Endothelial cell of umbilical vein (primary cell): Measurements from ENCODE around the gene CFP. TPM values are rescaled to one million over a fixed set of nuclear protein-coding genes. Genes with fewer than 3 reads are reported as not detected.

ENCODE experiments used
- BruUV-seq: library from RNA; stranded (reverse); fragments of 400-500 nt; replicated peaks from 2 replicates; lab custom pipeline; 2021; lab: Mats Ljungman, UMichigan
- CTCF ChIA-PET: fragments of 300-600, 350-600 bp; sonication (Branson Sonifier 250); formaldehyde crosslinking; loops from one replicate; lab custom pipeline; 2021; ENCODE audit warnings: antibody characterized with exemption, inconsistent platforms; lab: Charles Lee
- POLR2A ChIA-PET: fragments of 300-600, 350-600 bp; sonication (Branson Sonifier 250); formaldehyde crosslinking; loops from one replicate; lab custom pipeline; 2021; ENCODE audit warnings: antibody characterized with exemption, inconsistent platforms; lab: Charles Lee
- DNase-seq: peaks from one replicate; pipeline ENCODE4 v3.0.0-alpha.2; 2011; ENCODE audit warnings: low read depth, low spot score
- FAIRE-seq: peaks from 2 replicates; lab custom pipeline; 2011; peaks lifted over from hg19 to GRCh38; lab: Jason Lieb, UNC
- H2AFZ ChIP-seq: 2 replicates; pipeline ENCODE4 v1.6.0; 2012; ENCODE audit warnings: low read depth, low read length, control low read depth, inconsistent platforms
- H3K27ac ChIP-seq: 2 replicates; pipeline ENCODE4 v1.5.1; 2011; ENCODE audit warnings: low read depth, mild to moderate bottlenecking, control low read depth, low read length, moderate library complexity; ENCODE audit not compliant: insufficient read depth
- H3K27me3 ChIP-seq, 2 experiments: 2 replicates each; pipeline versions ENCODE4 v1.6.0 to v1.6.1; 2011; ENCODE audit warnings: low read length in 2 of 2, mixed read lengths in 1 of 2; ENCODE audit not compliant: control insufficient read depth in 2 of 2, insufficient read depth in 2 of 2
- H3K36me3 ChIP-seq, 2 experiments: 2 replicates in 1 of 2; 3 replicates in 1 of 2; pipeline ENCODE4 v1.5.1; 2011; ENCODE audit warnings: low read length in 2 of 2, mild to moderate bottlenecking in 1 of 2, moderate library complexity in 1 of 2; ENCODE audit not compliant: control insufficient read depth in 2 of 2, insufficient read depth in 2 of 2; ENCODE audit errors: extremely low read depth in 1 of 2
- H3K4me1 ChIP-seq: 3 replicates; pipeline ENCODE4 v1.5.1; 2011; ENCODE audit warnings: mild to moderate bottlenecking, low read length; ENCODE audit not compliant: control insufficient read depth, insufficient read depth; ENCODE audit errors: extremely low read depth
- H3K4me2 ChIP-seq: 2 replicates; pipeline ENCODE4 v1.6.1; 2011; ENCODE audit warnings: low read length, control low read depth, mixed read lengths; ENCODE audit not compliant: insufficient read depth
- H3K4me3 ChIP-seq, 3 experiments: fragments of 200-600 bp in 1 of 3; sonication (generic), shearing (Covaris generic) in 1 of 3; replicated peaks in 1 of 3; 2 replicates each; pipeline ENCODE4 v1.5.1; 2011 to 2016; ENCODE audit warnings: control low read depth in 3 of 3, low read length in 3 of 3, mild to moderate bottlenecking in 2 of 3, inconsistent platforms in 1 of 3, low read depth in 1 of 3, moderate library complexity in 1 of 3; ENCODE audit not compliant: insufficient read depth in 1 of 3
- H3K79me2 ChIP-seq: 2 replicates; pipeline ENCODE4 v1.6.0; 2012; ENCODE audit warnings: low read length, inconsistent platforms; ENCODE audit not compliant: control insufficient read depth, insufficient read depth
- H3K9ac ChIP-seq: replicated peaks from 2 replicates; pipeline ENCODE3; 2011; ENCODE audit warnings: low read length, control low read depth; ENCODE audit not compliant: insufficient read depth; ENCODE audit errors: extremely low read depth
- H3K9me1 ChIP-seq: replicated peaks from 3 replicates; pipeline ENCODE4 v1.6.0; 2011; ENCODE audit warnings: mild to moderate bottlenecking, low read length; ENCODE audit not compliant: control insufficient read depth, insufficient read depth; ENCODE audit errors: extremely low read depth
- H3K9me3 ChIP-seq: replicated peaks from 2 replicates; pipeline ENCODE4 v1.5.1; 2012; ENCODE audit warnings: low read length, inconsistent platforms; ENCODE audit not compliant: control insufficient read depth, insufficient read depth
- H4K20me1 ChIP-seq: replicated peaks from 2 replicates; pipeline ENCODE3; 2011; ENCODE audit warnings: mild to moderate bottlenecking, low read length; ENCODE audit not compliant: control insufficient read depth, insufficient read depth; ENCODE audit errors: extremely low read depth
- EZH2 ChIP-seq: IDR thresholded peaks from 2 replicates; pipeline ENCODE4 v1.6.1; 2012; ENCODE audit warnings: borderline replicate concordance, low read depth, mild to moderate bottlenecking, moderate library complexity, low read length, inconsistent platforms; ENCODE audit not compliant: severe bottlenecking
- FOS ChIP-seq: IDR thresholded peaks from 2 replicates; pipeline ENCODE4 v1.6.1; 2011; ENCODE audit warnings: mild to moderate bottlenecking, low read length, moderate library complexity, borderline replicate concordance; ENCODE audit not compliant: insufficient read depth
- GATA2 ChIP-seq: IDR thresholded peaks from 2 replicates; pipeline ENCODE4 v1.7.0; 2011; ENCODE audit warnings: low read depth, mild to moderate bottlenecking, moderate library complexity, mixed read lengths, low read length; ENCODE audit not compliant: insufficient read length, insufficient read depth
- JUN ChIP-seq: IDR thresholded peaks from 2 replicates; pipeline ENCODE4 v1.6.1; 2011; ENCODE audit warnings: borderline replicate concordance, low read depth; ENCODE audit not compliant: insufficient read length, insufficient read depth
- MYC ChIP-seq: IDR thresholded peaks from one replicate; pipeline ENCODE4 v1.6.1; 2011; ENCODE audit warnings: mild to moderate bottlenecking, low read depth, low read length
- POLR2A ChIP-seq: IDR thresholded peaks from 2 replicates; pipeline ENCODE4 v1.6.1; 2012; ENCODE audit warnings: low read depth, mild to moderate bottlenecking, control low read depth, low read length
- POLR2AphosphoS5 ChIP-seq: IDR thresholded peaks from 2 replicates; pipeline ENCODE4 v1.6.1; 2012; ENCODE audit warnings: low read depth, mild to moderate bottlenecking, control low read depth, low read length, moderate library complexity; ENCODE audit not compliant: insufficient read depth
- dilution Hi-C: fragments of 300-500 bp; cut with MboI; formaldehyde crosslinking; loops from one replicate; pipeline ENCODE4 v1.15.0; 2019; ENCODE audit warnings: low sequenced_read_pairs; ENCODE audit not compliant: extremely low pct_ligation_motif_present
- intact Hi-C: fragments of 100-400 bp; cut with micrococcal nuclease; formaldehyde crosslinking; loops from one replicate; pipeline ENCODE4 v1.10.0; 2022
- polyA plus RNA-seq, 4 experiments: library from polyadenylated mRNA; depleted of rRNA in 3 of 4; stranded (reverse) in 3 of 4; unstranded in 1 of 4; fragments of >200 nt; gene quantifications; 2 replicates each; pipeline versions ENCODE4 v1.2.1 to v1.2.3, GENCODE V29; 2011 to 2012; ENCODE audit warnings: missing spikeins in 1 of 4
- total RNA-seq: library from RNA; stranded (reverse); gene quantifications from 2 replicates; pipeline ENCODE4 v1.2.3, GENCODE V29; 2021
- TF ChIP-seq, protein P1 (sequence below), 2 donors: IDR thresholded peaks; 1 replicate in 1 of 2; 2 replicates in 1 of 2; pipeline ENCODE4 v1.5.1; 2011; ENCODE audit warnings: low read length in 2 of 2, mild to moderate bottlenecking in 2 of 2, moderate library complexity in 2 of 2, control low read depth in 1 of 2, inconsistent platforms in 1 of 2, low read depth in 1 of 2; ENCODE audit not compliant: insufficient read depth in 1 of 2; ENCODE audit errors: extremely low read depth in 1 of 2
- TF ChIP-seq, protein P2 (sequence below): IDR thresholded peaks from 2 replicates; pipeline ENCODE4 v1.6.1; 2011; ENCODE audit not compliant: insufficient read depth, insufficient read length

Gene CFP
- total and polyA plus RNA-seq, 2 donors (not counting 3 experiments of a cell fraction or from before 2014, with no cell fraction given) = 0.69 to 1.00 TPM

- TF ChIP-seq GATA2 = no peak
- no peak for TF ChIP-seq POLR2AphosphoS5
- TF ChIP-seq MYC = no peak
- TF ChIP-seq, protein P1, sequence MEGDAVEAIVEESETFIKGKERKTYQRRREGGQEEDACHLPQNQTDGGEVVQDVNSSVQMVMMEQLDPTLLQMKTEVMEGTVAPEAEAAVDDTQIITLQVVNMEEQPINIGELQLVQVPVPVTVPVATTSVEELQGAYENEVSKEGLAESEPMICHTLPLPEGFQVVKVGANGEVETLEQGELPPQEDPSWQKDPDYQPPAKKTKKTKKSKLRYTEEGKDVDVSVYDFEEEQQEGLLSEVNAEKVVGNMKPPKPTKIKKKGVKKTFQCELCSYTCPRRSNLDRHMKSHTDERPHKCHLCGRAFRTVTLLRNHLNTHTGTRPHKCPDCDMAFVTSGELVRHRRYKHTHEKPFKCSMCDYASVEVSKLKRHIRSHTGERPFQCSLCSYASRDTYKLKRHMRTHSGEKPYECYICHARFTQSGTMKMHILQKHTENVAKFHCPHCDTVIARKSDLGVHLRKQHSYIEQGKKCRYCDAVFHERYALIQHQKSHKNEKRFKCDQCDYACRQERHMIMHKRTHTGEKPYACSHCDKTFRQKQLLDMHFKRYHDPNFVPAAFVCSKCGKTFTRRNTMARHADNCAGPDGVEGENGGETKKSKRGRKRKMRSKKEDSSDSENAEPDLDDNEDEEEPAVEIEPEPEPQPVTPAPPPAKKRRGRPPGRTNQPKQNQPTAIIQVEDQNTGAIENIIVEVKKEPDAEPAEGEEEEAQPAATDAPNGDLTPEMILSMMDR (IDR thresholded peaks at IDR 0.05; ENCODE audit: extremely low read depth in 1 of 2, insufficient read depth in 1 of 2, low read depth in 1 of 2, low read length in 2 of 2) = no peak
- no peak for TF ChIP-seq EZH2
- TF ChIP-seq, protein P2, sequence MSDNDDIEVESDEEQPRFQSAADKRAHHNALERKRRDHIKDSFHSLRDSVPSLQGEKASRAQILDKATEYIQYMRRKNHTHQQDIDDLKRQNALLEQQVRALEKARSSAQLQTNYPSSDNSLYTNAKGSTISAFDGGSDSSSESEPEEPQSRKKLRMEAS = no peak
- no peak for TF ChIP-seq POLR2A
- TF ChIP-seq FOS = no peak
- no peak for TF ChIP-seq JUN
- H4K20me1 ChIP-seq = no peaks in the 10 kb centered on the region
- BruUV-seq = no TSS peak
- H3K4me1 ChIP-seq = peaks cover 14% of the 10 kb centered on the region
- peaks cover 2 to 3% of the 10 kb centered on the region in 2 experiments for H3K36me3 ChIP-seq
- no peak overlapping the region for H3K27ac ChIP-seq
- no peaks in the 10 kb centered on the region for H3K9me3 ChIP-seq
- intact Hi-C loops = loop anchor here (2.0 kb wide), 1 partner anchor 376 kb away; no protein-coding TSS in a partner anchor
- H3K79me2 ChIP-seq = peaks cover 10% of the 10 kb centered on the region
- ChIA-PET POLR2A (no interaction called here), CTCF (interaction anchor here (1.0 kb wide), 1 partner anchor 69 kb away, joined by 3 read pairs; the partner anchor contains the start of gene TIMP1)
- no peaks in the 10 kb centered on the region for H3K9me1 ChIP-seq
- H3K4me2 ChIP-seq = peak overlapping the region; percentile 66
- H3K9ac ChIP-seq = no peak overlapping the region
- no peak for DNase-seq
- H3K4me3 ChIP-seq = peak overlapping the region in 2 of 3 experiments; percentile 13 to 34
- no peaks in the 10 kb centered on the region for H3K27me3 ChIP-seq
- peak; percentile 15 for FAIRE-seq
- dilution Hi-C loops = no loop called here
- peak overlapping the region; percentile 38 for H2AFZ ChIP-seq
Observed at GRCh38 chrX:47651043-47651905, 21.5 kb upstream of the CFP start.
